ENCODE results near the gene WBP1.
"Not testable (repeated sequence)": the region's sequence is repeated elsewhere in the genome, so short reads cannot be mapped to it uniquely, and the experiment has no call there.

The WBP1 gene

GRCh38 chr2:74454654-74455511 lies 3.4 kb upstream of the WBP1 start, which contains the start of gene INO80B:
INO80B (plus strand) TSS chr2:74455087; CDS start chr2:74455117, 30 bp downstream.
- peak; percentile 97 to 99 (median 99) for DNase-seq

- DNase-seq, result no peak
Observed at GRCh38 chr2:74457129-74457548, 1.1 kb upstream of the WBP1 start.

- peak in 1 of 3 donors; percentile 67 for DNase-seq
Observed at GRCh38 chr2:74457549-74458131, 598 bp upstream of the WBP1 start.

GRCh38 chr2:74458938-74459363 lies 713 bp downstream of the WBP1 start:
- no peak for DNase-seq

GRCh38 chr2:74459503-74460118 lies 1.4 kb downstream of the WBP1 start:
- DNase-seq, result not testable (repeated sequence)

- DNase-seq, result not testable (repeated sequence)
Observed at GRCh38 chr2:74460187-74460586, 1.9 kb downstream of the WBP1 start.

- no peak for DNase-seq
Observed at GRCh38 chr2:74461187-74462053, 3.2 kb downstream of the WBP1 start.

- DNase-seq, result no peak
Observed at GRCh38 chr2:74462054-74462785, 4.0 kb downstream of the WBP1 start.

- DNase-seq, result no peak
Observed at GRCh38 chr2:74462786-74463105, 4.5 kb downstream of the WBP1 start.

GRCh38 chr2:74464406-74464805 lies 6.2 kb downstream of the WBP1 start:
- peak in 1 of 3 donors; percentile 36 for DNase-seq

- DNase-seq, result not testable (repeated sequence)
Observed at GRCh38 chr2:74470742-74471141, 12.5 kb downstream of the WBP1 start.

- no peak for DNase-seq
Observed at GRCh38 chr2:74471332-74472065, 13.3 kb downstream of the WBP1 start.

- DNase-seq, result peak; percentile 95 to 97 (median 96)
Observed at GRCh38 chr2:74472086-74472944, 14.1 kb downstream of the WBP1 start, which contains the start of gene MRPL53. MRPL53 (minus strand) TSS chr2:74472680; CDS start chr2:74472660, 20 bp downstream.

- no peak for DNase-seq
Observed at GRCh38 chr2:74472945-74473258, 14.7 kb downstream of the WBP1 start.

GRCh38 chr2:74474481-74474880 lies 16.2 kb downstream of the WBP1 start:
- DNase-seq, result no peak

- DNase-seq, result no peak
Observed at GRCh38 chr2:74474899-74475298, 16.7 kb downstream of the WBP1 start.

- DNase-seq, result peak; percentile 68 to 75 (median 72)
Observed at GRCh38 chr2:74481431-74481830, 23.2 kb downstream of the WBP1 start.

GRCh38 chr2:74481961-74482800 lies 23.9 kb downstream of the WBP1 start:
- peak; percentile 62 to 68 (median 63) for DNase-seq

Measured in suppressor macrophage treated with lipopolysaccharide for 1 hour (primary cell).